Activated CD8-positive, alpha-beta memory T cell treated with anti-CD3 and anti-CD28 coated beads, Interleukin-2, amount 50 U/mL, for 4 hours (primary cell): ENCODE data around the gene OPTN.
"Not testable (repeated sequence)": the region's sequence is repeated elsewhere in the genome, so short reads cannot be mapped to it uniquely, and the experiment has no call there.

Experiments
- DNase-seq: peaks from one replicate; pipeline ENCODE4 v3.0.0-alpha.2; 2020

OPTN gene

GRCh38 chr10:13091801-13092200, 8.2 kb upstream of the OPTN start:
- DNase-seq, result no peak

GRCh38 chr10:13092291-13093102, 7.5 kb upstream of the OPTN start:
- DNase-seq, result no peak

- not testable (repeated sequence) for DNase-seq
Observed at GRCh38 chr10:13094082-13094481, 5.9 kb upstream of the OPTN start.

- no peak for DNase-seq
Observed at GRCh38 chr10:13095094-13095493, 4.9 kb upstream of the OPTN start.

- DNase-seq, result no peak
Observed at GRCh38 chr10:13095929-13096328, 4.0 kb upstream of the OPTN start.

- DNase-seq, result peak; percentile 44
Observed at GRCh38 chr10:13099144-13099665, 758 bp upstream of the OPTN start.

- DNase-seq, result peak; percentile 20
Observed at GRCh38 chr10:13100349-13101294, 659 bp downstream of the OPTN start.

- DNase-seq, result no peak
Observed at GRCh38 chr10:13102002-13102794, 2.2 kb downstream of the OPTN start.

- no peak for DNase-seq
Observed at GRCh38 chr10:13103554-13103953, 3.6 kb downstream of the OPTN start.

- no peak for DNase-seq
Observed at GRCh38 chr10:13104697-13105096, 4.7 kb downstream of the OPTN start.

- DNase-seq, result no peak
Observed at GRCh38 chr10:13105184-13105583, 5.2 kb downstream of the OPTN start.

- no peak for DNase-seq
Observed at GRCh38 chr10:13106387-13107045, 6.6 kb downstream of the OPTN start.

- DNase-seq, result no peak
Observed at GRCh38 chr10:13110908-13111307, 10.9 kb downstream of the OPTN start.

- DNase-seq, result no peak
Observed at GRCh38 chr10:13113544-13113943, 13.6 kb downstream of the OPTN start.

GRCh38 chr10:13115832-13116803, 16.2 kb downstream of the OPTN start:
- no peak for DNase-seq

- DNase-seq, result no peak
Observed at GRCh38 chr10:13117841-13118783, 18.1 kb downstream of the OPTN start.

- no peak for DNase-seq
Observed at GRCh38 chr10:13118784-13119410, 18.9 kb downstream of the OPTN start.

GRCh38 chr10:13120786-13121499, 21.0 kb downstream of the OPTN start:
- no peak for DNase-seq

- DNase-seq, result no peak
Observed at GRCh38 chr10:13121500-13121854, 21.5 kb downstream of the OPTN start.
